K562 (cell line): ENCODE measurements around the gene ELMO1.

Experiments
- CTCF ChIP-seq, 3 experiments: IDR thresholded peaks in 2 of 3; conservative IDR thresholded peaks in 1 of 3; 2 replicates each; pipeline ENCODE4 v1.5.1; 2011 to 2012; ENCODE audit warnings: low read length in 3 of 3, mild to moderate bottlenecking in 3 of 3, control low read depth in 2 of 3, improper control_type of control experiment in 1 of 3, inconsistent platforms in 1 of 3, low read depth in 1 of 3, mixed read lengths in 1 of 3, moderate library complexity in 1 of 3; ENCODE audit not compliant: insufficient read depth in 2 of 3
- PHF21A ChIP-seq: fragments of 450-650 bp; IDR thresholded peaks from 2 replicates; pipeline ENCODE4 v1.6.1; 2017; ENCODE audit warnings: low read depth, borderline replicate concordance
- POLR2A ChIP-seq: fragments of 450-650 bp; conservative IDR thresholded peaks from 2 replicates; pipeline ENCODE4 v1.6.1; 2016
- ZNF121 ChIP-seq: sonication (generic); formaldehyde crosslinking; conservative IDR thresholded peaks from 2 replicates; pipeline ENCODE4 v1.8.0; 2022; ENCODE audit warnings: missing genetic modification reagents
- ZNF124 ChIP-seq: sonication (generic); formaldehyde crosslinking; IDR thresholded peaks from 2 replicates; pipeline ENCODE4 v1.8.1; 2022; ENCODE audit warnings: missing genetic modification reagents
- ZZZ3 ChIP-seq: fragments of 450-650 bp; IDR thresholded peaks from 2 replicates; pipeline ENCODE4 v1.6.1; 2016; ENCODE audit warnings: antibody characterized with exemption, mild to moderate bottlenecking, moderate library complexity
- TF ChIP-seq, protein P1 (sequence below): sonication (generic); formaldehyde crosslinking; IDR thresholded peaks from 2 replicates; pipeline ENCODE4 v1.8.1; 2023; ENCODE audit warnings: missing genetic modification reagents, mild to moderate bottlenecking, borderline replicate concordance
- TF ChIP-seq, protein P2 (sequence below): fragments of 250-450 bp; sonication (Bioruptor Pico); IDR thresholded peaks from 2 replicates; pipeline ENCODE4 v1.5.0; 2021; ENCODE audit warnings: mild to moderate bottlenecking, borderline replicate concordance

- no peak for TF ChIP-seq ZNF121 (CRISPR knock-in tag)
- no peak for TF ChIP-seq ZNF124 (CRISPR knock-in tag)
- no peak for TF ChIP-seq CTCF (IDR thresholded peaks at IDR 0.05 in 2 of 3, conservative IDR thresholded peaks at IDR 0.05 in 1 of 3; ENCODE audit: insufficient read depth in 2 of 3, low read depth in 1 of 3, low read length in 3 of 3)
- no peak for TF ChIP-seq ZZZ3
- no peak for TF ChIP-seq POLR2A
- TF ChIP-seq, protein P1, sequence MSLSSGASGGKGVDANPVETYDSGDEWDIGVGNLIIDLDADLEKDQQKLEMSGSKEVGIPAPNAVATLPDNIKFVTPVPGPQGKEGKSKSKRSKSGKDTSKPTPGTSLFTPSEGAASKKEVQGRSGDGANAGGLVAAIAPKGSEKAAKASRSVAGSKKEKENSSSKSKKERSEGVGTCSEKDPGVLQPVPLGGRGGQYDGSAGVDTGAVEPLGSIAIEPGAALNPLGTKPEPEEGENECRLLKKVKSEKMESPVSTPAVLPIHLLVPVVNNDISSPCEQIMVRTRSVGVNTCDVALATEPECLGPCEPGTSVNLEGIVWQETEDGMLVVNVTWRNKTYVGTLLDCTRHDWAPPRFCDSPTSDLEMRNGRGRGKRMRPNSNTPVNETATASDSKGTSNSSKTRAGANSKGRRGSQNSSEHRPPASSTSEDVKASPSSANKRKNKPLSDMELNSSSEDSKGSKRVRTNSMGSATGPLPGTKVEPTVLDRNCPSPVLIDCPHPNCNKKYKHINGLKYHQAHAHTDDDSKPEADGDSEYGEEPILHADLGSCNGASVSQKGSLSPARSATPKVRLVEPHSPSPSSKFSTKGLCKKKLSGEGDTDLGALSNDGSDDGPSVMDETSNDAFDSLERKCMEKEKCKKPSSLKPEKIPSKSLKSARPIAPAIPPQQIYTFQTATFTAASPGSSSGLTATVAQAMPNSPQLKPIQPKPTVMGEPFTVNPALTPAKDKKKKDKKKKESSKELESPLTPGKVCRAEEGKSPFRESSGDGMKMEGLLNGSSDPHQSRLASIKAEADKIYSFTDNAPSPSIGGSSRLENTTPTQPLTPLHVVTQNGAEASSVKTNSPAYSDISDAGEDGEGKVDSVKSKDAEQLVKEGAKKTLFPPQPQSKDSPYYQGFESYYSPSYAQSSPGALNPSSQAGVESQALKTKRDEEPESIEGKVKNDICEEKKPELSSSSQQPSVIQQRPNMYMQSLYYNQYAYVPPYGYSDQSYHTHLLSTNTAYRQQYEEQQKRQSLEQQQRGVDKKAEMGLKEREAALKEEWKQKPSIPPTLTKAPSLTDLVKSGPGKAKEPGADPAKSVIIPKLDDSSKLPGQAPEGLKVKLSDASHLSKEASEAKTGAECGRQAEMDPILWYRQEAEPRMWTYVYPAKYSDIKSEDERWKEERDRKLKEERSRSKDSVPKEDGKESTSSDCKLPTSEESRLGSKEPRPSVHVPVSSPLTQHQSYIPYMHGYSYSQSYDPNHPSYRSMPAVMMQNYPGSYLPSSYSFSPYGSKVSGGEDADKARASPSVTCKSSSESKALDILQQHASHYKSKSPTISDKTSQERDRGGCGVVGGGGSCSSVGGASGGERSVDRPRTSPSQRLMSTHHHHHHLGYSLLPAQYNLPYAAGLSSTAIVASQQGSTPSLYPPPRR (CRISPR knock-in tag), result no peak
- no peak for TF ChIP-seq PHF21A
- TF ChIP-seq, protein P2, sequence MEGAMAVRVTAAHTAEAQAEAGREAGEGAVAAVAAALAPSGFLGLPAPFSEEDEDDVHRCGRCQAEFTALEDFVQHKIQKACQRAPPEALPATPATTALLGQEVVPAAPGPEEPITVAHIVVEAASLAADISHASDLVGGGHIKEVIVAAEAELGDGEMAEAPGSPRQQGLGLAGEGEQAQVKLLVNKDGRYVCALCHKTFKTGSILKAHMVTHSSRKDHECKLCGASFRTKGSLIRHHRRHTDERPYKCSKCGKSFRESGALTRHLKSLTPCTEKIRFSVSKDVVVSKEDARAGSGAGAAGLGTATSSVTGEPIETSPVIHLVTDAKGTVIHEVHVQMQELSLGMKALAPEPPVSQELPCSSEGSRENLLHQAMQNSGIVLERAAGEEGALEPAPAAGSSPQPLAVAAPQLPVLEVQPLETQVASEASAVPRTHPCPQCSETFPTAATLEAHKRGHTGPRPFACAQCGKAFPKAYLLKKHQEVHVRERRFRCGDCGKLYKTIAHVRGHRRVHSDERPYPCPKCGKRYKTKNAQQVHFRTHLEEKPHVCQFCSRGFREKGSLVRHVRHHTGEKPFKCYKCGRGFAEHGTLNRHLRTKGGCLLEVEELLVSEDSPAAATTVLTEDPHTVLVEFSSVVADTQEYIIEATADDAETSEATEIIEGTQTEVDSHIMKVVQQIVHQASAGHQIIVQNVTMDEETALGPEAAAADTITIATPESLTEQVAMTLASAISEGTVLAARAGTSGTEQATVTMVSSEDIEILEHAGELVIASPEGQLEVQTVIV (CRISPR knock-in tag), result no peak
Observed at GRCh38 chr7:37180828-37181549, 267.7 kb downstream of the ELMO1 start.
